HS-27A (cell line): ENCODE data around the gene DYSF.
"Not testable (repeated sequence)": the region's sequence is repeated elsewhere in the genome, so short reads cannot be mapped to it uniquely, and the experiment has no call there.

ENCODE experiments used
- DNase-seq: peaks from one replicate; pipeline ENCODE4 v3.0.0-alpha.2; 2012; ENCODE audit warnings: low read depth, missing footprints

The DYSF gene

DNA sequence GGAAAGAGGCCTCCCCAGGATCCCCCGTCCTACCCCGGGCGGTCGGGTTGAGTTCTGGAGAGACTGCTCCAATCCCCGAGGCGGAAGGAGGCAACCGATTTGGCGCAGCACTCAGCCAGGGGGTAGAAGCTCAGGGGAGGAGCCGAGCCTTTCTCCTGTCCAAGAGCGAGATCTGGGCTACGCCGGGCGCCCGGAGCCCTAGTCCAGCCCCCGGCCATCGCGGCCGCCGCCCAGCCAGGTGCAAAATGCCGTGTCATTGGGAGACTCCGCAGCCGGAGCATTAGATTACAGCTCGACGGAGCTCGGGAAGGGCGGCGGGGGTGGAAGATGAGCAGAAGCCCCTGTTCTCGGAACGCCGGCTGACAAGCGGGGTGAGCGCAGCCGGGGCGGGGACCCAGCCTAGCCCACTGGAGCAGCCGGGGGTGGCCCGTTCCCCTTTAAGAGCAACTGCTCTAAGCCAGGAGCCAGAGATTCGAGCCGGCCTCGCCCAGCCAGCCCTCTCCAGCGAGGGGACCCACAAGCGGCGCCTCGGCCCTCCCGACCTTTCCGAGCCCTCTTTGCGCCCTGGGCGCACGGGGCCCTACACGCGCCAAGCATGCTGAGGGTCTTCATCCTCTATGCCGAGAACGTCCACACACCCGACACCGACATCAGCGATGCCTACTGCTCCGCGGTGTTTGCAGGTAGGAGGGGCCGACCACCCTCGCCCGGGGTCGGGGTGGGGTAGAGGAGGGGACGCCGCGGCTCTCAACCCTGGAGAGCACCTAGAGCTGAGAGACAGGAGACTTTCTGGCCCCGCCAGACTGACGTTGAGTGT is at the start of gene DYSF:
DYSF (plus strand) TSS at position 158 of the 817 bp plus-strand sequence.
- DNase-seq = no peak

DNA sequence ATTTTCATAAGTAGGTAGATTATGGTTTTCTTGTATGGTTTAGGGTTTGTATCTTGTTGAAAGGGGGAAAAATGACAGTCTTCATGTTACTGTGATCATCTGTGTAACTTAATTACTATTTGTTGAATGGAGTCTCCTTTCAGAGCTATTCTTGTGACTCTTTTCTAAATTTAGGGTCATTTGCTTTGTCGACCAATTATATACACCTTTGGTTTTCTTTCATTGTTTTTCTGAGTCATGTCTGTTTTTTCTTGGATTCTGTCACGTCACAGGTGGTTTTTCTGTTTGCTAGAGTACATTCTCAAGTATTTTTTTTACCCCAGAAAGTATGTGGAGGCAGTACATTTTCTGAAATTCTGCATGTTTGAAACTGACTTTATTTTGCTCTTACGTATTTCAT is 43.8 kb upstream of the DYSF start:
- no peak for DNase-seq

DNA sequence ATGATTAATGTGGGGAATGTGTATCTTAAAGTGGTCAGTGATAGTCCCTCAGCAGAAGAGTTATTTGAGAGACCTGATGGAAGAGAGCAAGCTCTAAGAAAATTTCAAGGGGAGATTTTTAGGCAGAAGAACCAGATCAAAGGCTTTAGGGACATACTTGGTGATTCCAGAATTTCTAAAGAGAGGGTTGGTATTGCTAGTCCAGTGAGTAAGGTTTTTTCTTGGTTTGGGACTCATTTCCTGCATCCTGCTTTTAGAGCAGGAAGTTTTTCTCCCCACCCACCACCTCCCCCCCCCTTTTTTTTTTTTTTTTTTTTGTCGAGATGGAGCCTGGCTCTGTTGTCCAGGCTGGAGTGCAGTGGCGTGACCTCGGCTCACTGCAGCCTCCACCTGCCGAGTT is 42.7 kb upstream of the DYSF start:
- no peak for DNase-seq

DNA sequence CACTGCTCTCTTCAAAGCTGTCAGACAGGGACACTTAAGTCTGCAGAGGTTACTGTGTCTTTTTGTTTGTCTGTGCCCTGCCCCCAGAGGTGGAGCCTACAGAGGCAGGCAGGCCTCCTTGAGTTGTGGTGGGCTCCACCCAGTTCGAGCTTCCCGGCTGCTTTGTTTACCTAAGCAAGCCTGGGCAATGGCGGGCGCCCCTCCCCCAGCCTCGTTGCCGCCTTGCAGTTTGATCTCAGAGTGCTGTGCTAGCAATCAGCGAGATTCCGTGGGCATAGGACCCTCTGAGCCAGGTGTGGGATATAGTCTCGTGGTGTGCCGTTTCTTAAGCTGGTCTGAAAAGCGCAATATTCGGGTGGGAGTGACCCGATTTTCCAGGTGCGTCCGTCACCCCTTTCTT is 36.5 kb upstream of the DYSF start:
- not testable (repeated sequence) for DNase-seq

DNA sequence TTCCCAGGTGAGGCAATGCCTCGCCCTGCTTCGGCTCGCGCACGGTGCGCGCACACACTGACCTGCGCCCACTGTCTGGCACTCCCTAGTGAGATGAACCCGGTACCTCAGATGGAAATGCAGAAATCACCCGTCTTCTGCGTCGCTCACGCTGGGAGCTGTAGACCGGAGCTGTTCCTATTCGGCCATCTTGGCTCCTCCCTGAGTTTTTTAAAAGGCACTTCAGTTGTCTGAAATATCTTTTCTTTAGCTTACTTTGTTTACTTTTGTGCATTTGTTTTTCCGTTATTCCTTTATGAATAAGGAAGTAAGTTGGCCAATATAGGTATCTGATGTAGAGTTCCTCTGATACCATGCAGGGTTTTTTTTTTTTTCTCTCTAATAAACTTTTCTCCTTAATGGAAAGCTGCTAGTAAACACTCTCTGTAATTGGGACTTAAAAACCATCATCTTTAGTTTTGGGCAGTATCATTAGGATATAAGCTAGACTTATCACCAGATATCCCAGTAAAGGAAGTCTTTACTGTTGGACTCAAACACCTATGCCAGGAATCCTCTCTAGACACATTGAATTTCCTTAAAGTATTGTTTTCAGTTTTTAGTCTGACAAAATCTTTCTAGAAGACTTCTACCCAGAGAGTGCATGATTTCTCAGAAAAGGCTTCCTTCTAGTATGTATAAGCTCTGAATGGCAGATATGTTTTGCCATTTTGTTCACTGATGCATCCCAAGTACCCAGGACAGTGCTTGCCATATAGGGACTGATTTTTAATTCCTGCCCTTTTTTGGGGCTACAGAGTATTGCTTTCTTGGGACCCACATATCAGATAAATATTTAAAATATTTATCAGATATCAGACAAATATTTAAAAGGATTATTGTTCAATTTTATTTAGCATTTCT is 35.8 kb upstream of the DYSF start:
- no peak for DNase-seq

DNA sequence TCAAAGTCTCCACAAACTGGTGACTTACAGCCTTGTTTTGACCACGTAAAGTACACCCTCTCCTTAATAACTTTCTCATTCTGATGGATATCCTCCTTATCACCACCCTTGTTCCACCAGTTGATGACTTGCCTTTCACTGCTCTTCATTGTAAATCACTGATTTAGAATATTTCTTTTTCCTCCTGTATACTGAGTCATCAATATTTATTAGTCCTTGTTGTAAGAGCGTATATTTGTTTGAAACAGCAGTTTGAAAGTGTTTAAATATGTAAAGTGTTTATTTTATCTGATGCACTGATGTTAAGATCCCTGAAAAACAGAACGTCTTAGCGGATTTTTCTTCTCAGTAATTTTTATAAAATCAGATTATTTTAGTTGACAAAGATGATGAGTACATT is 34.2 kb upstream of the DYSF start:
- DNase-seq = no peak

DNA sequence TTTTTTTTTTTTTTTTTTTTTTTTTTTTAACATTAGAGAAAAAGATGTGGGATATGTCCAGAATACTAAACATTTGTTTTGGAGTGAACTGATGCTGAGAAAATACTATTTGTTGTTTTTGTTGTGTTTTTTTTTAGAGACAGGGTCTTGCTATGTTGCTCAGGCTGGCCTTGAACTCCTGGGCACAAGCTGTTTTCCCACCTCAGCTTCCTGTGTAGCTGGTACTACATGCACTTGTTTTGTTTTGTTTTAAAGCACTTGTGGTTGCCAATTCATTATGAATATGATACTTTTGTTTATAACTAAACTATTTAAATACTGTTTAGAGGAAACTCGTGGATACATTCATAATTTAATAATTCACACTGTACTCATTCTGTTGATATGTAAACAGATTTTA is 33.4 kb upstream of the DYSF start:
- no peak for DNase-seq

DNA sequence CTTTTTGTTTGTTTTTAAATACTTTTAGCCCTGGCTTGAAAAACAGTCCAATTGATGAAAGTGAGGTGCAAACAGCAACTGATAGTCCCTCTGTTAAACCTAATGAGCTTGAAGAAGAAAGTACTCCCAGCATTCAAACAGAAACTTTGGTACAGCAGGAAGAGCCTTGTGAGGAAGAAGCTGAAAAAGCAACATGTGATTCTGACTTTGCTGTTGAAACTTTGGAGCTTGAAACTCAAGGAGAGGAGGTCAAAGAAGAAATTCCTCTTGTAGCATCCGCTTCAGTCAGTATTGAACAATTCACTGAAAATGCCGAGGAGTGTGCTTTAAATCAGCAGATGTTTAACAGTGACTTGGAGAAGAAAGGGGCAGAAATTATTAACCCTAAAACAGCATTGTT is 30.6 kb upstream of the DYSF start:
- no peak for DNase-seq

DNA sequence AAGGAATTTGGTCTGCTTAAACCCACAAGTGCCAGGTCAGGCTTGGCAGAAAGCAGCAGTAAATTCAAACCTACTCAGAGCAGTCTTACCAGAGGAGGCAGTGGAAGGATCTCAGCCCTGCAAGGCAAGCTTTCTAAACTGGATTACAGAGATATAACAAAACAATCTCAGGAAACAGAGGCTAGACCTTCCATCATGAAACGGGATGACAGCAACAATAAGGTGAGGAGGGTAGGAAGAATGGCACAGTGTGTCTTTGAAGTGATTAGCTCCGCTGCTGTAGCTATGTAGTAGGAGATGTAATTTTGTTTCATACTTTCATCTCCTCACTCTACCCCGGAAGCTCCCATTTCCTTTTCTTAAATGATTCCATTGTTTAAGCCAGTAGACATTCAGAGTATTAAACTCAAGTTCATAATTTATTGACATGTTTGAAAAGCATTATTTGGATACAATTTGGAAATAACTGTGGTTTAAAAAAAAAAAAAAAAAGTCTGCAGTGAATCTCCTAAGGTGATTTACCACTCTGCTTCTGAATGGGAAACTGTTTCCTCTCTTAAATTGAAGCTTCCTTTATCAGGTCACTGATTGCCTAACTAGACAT is 29.4 kb upstream of the DYSF start:
- DNase-seq = no peak

DNA sequence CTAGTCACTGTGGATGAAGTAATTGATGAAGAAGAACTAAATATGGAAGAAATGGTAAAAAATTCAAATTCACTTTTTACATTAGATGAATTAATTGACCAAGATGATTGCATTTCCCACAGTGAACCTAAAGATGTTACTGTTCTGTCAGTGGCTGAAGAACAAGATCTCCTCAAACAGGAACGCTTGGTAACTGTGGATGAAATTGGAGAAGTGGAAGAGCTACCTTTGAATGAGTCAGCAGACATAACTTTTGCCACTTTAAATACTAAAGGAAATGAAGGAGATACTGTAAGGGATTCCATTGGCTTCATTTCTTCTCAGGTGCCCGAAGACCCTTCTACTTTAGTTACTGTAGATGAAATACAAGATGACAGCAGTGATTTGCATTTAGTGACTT is 26.6 kb upstream of the DYSF start:
- DNase-seq = no peak

DNA sequence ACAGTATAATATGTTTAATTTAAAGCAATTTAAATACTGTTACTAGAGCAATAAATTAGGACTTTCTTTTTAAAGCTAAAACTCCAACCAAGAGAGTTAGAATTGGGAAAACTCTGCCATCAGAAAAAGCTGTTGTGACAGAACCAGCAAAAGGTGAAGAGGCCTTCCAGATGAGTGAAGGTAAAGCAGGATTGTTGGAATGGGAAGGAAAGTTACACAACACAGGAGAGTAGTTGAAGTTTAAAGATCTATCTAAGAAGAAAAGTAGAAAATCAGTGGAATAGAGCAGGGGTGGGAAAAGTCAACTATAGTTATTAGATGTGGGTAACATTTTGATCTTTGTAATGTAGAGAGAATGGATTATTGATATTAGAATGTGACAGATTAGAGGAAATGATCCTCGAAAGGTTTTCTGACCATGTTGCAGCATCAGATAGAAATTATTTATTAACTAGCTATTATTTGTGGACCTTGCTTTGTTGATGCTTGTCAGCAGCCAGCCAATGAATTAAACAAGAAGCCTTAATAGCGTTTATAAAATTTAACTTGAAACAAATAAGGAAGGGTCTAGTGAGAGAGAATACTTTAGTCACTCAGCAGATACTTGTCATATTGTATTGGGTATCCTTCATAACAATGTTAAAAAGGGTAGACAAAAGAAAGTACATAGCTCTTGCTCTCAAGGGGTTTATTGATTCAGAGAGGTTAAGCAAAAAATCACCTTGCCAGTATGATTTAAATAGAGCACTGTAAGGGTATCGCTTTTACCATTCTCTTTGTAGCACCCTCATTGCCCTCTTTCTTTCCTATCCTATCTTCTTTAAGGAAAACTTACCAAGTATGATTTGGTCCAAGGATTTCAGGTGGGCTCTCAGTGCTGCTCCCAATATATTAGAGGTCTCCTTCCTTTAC is 24.6 kb upstream of the DYSF start:
- no peak for DNase-seq

DNA sequence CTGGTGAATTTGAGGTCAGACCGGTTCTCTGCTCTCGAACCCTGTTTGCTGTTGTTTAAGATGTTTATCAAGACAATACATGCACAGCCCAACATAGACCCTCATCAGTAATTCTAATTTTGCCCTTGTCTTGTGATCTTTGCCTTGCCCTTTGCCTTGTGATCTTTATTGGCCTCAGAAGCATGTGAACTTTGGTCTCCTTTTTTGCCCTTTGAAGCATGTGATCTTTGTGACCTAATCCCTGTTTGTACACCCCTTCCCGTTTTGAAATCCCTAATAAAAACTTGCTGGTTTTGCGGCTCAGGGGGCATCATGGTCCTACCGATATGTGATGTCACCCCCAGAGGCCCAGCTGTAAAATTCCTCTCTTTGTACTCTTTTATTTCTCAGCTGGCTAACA is 8.2 kb upstream of the DYSF start:
- DNase-seq = not testable (repeated sequence)

DNA sequence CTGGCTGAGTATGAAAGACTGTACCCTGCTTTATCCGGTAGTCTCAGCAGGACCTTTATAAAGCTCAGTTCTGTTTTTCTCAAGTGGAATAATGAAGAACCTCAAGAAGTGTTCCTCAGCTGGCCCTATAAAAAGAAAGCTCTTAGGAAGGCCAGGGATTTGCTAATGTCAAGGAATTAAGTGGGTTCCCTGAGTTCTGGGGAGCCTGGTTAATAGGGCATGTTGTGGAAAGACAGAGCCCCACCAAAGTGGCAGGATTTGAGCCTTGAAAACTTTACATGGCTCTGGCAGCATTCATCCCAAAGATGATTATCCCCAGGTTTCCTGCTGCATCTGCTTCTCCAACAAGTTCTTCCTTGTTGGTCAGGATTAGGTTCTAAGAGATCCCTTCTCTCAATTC is 6.9 kb upstream of the DYSF start:
- no peak for DNase-seq

DNA sequence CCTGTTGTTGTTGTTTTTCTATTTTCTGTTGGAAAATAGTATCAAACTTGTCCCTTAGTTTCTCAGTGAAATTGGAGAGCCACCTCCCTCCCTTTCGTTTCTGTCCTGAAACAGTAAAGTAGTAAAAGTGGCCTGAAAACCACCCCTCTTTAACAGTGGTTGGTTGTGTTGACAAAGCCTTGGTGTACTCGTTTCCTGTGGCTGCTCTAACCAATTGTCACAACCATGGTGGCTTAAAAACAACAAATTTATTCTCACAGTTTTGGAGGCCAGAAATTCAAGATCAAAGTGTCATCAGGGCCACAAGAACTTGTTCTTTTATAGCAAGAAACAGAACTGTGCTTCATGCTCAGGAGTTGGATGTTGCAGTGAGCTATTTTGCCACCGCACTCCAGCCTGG is 4.0 kb upstream of the DYSF start:
- DNase-seq = no peak

DNA sequence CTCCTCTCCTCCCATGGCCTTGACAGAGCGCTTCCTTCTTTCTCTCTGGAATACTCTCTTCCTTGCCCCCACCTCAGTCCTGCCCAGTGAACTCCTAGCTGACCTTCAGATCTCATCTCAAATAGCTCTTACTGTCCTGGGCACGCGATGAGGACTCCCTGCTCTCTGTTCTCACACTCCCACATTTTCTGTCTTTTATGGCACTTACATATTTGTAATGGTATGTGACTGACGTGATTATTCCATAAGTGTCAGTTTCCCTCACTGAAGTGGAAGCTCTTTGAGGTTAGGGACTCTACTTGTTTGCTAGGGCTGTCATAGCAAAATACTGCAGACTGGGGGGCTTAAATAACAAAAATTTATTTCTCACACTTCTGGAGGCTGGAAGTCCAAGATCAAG is 1.7 kb upstream of the DYSF start:
- no peak for DNase-seq

DNA sequence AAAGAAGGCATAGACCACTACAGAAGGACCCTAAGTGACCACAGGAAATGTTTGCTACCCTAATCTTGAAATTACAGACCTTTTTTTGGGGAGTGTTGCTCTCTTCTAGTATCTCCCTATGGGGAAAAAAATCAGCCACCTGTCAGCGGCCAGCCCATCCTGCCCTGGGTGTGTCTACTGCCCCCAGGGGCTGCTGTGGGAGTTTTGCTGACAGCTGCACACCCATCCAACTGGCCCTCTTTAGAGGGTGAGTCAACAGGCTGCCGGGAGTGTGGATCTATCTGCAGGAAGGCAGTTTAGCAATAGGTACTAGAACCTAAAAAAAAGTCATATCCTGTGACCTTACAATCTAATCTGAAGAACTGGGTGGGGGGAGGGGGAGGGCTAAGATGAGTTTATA is 796 bp upstream of the DYSF start:
- DNase-seq = no peak

DNA sequence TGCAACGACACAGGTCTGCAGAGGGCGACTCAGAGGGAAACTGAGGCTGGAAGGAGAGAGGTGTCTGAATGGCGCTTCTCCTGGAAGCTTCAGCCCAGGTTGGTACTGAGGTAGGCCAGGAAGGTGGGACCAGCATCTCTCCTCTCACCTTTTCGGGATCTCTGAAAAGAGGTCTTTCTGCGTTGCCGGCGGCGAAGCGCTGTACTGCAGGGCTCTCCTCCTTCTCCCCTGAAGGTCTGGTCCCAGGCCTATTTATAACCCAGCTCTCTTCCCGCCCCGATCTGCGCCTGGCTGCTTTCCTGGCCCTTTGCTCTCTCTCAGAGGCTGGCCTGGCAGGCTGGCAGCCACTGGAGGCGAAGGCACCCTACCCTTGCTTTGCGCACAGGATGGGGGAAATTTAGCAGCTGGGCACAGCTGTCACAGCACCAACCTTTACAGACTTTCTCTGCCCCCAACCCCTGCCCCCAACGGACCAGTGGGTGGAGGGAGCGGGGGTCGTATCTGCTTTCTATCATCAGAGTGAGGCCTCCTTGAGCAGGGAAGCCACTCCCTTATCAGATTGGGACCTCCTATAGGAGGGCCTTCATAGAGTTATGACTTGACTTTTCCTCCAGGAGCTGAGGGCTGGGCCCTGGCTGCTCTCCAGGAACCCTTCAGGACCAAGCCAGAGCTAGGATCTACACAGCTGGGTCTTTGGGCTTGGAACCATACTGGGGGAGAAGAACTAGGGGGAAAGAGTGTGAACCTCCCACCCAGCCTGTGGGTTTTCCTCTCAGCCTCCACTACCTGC is 1.1 kb downstream of the DYSF start:
- no peak for DNase-seq

DNA sequence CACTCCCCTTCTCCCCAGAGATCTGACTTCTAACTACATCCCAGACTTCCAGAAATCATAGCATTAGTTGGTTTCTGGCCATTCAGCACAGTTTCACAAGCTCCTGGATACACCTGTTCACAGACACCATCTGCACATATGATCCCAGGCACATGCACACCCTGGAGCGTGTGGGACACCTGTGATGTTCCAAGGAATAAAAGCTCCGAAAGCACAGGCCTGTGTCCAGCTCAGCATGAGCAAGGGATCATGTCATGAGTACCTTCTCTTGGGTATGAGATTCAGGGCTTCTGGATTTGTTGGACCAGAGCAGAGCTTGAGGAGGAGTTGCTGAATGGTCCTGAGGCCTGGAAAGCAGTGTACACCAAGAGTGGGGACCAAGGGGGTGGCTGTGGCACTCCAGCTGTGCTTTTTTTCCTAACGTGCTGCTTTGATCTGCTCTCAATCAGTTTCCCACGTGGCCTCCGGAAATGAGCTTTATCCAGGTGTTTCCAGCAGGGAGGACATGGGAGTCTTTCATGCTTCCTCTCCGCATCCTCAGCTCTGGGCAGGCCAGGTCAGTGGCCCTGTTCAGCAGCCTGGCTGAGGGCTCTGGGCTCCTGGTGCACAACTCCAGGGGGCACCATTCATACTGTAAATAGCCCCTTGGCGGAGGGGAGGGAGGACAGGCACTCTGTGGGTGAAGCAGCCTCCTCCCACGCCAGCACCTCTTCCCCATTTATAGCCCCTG is 1.8 kb downstream of the DYSF start:
- no peak for DNase-seq

DNA sequence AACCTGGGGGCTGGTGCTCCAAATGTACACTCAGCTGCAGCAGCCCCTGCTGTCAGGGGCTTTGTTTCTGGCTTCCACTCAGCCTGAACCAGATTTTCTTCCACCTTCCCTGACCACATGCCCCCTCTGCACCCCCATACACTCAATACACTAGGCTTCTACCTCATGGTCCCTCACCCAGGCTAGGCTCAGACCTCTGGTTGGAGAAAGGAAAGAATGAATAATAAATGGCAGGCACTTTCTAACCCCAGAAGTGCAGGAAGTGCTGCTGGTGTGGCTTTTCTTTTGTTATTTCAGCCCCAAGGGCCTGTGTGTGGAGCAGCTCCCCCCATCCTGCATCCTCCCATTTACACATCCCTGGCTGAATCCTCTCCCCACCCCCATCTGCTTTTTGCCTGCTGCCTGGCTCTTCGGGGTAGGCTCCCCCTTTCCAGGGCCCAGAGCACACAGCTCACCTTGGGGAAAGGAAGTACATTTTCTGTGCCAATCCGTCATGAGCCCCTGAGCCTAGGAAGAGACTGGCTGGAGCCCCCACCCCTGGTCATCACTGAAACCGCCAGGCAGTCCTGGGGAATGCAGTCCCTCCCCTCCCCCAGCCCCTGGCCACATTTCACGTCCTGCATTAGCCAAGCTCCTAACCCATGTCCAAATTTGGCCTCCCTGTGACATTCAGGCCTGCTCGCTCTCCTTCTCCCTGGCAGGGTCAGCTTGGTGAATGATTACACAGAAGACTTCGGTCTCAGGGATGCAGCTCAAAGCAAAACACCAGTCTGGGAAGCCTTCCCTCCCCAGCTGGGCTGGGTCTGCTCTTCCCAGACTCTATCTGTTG is 2.6 kb downstream of the DYSF start:
- DNase-seq = no peak
